NCI-H2107 treated with DMSO at 0.1 percent for 48 hours (cell line): ENCODE results near the gene TTLL11.
"Not testable (repeated sequence)": the region's sequence is repeated elsewhere in the genome, so short reads cannot be mapped to it uniquely, and the experiment has no call there.

Source experiments
- DNase-seq: peaks from one replicate; lab custom pipeline; 2025; ENCODE audit not compliant: unreplicated experiment; lab: John Stamatoyannopoulos, UW

The TTLL11 gene

DNA sequence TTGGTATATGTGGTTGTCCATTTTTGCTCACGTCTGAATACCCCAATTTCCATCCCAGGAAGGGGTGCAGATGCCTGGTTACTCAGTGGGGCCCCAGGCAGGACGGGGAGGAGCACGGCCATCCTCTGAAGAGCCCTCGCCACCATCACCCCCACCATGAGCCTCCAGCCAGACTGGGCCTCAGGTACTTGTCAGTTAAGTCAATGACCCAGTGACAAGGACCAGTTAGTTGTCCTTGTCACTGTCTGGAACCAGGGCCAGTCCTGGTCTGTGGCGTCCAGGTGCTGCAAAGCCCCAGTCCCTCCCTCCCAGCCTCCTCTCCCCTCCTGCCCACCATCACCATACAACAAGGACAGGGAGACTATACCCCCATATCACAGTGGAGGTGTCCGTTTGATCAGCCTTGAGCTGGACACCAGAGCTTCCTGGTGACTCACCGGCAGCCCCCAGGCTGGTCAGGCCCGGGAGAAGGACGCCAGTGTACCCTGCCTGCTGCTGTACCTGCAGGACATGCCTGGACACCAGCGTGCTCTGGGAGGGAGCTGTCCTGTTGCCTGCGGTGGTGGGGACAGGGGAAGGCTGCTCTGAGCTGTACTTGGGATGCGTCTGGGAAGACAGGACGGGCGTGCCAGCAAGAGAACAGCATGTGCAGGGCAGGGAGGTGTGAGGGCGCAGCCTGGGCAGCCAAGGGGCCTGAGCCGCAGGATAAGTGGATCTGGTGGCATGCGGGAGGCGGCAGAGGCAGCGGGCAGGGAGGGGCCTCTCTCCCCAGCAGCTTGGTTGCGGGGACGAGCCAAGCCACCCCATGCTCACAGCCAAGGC lies 32.6 kb upstream of the TTLL11 start:
- no peak for DNase-seq

DNA sequence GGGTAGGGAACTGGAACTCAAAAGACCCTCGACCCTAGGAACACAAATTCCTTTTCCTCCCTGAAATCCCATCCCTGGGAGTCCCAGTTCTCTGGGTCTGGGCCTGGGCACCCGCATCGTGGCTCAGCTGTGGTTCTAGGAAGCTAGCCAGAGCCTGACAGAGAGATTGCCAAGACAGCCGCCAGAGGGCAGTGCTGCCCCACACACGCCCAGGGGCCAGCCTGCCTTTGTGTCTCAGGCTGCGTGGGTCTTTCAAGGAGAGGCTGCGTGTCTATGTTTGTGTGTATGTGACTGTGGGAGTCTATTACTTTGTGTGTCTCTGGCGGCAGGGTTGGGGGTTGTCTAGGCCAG lies 32.0 kb upstream of the TTLL11 start:
- DNase-seq: peak; percentile 27

DNA sequence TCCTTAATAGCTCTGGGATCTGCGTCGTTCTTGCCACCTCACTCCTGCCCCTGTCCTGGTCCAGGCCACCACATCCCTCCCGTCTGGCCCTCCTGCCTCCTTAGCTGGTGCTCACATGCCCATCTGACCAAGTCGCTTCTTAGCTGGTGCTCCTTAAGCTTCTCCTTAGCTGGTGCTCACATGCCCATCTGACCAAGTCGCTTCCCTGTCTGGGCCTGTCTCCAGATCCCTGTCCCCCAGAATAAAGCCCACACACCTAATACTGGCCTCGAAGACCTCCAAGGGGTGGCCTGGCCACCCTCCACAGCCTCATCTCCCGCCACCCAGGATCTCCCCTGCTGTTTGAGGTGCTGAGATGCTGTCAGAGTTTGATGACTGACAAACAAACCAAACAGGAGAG lies 31.4 kb upstream of the TTLL11 start:
- no peak for DNase-seq

DNA sequence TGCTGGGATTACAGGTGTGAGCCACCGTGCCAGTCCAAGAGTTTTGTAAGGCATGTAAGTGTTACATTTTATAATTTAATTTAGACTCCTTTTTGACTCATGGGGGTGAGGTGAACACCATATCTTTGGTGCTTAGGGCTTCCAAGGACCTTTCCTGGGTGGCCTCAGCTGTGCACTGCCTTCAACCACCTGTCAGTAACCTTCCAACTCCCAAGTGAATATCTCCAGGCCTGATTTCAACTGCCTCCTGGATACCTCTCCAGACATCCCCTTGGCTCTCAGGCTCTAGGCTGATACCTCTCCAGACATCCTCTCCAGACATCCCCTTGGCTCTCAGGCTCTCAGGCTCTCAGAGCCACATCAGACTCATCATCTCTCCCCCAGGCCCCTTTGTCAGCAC lies 30.9 kb upstream of the TTLL11 start:
- DNase-seq: no peak

DNA sequence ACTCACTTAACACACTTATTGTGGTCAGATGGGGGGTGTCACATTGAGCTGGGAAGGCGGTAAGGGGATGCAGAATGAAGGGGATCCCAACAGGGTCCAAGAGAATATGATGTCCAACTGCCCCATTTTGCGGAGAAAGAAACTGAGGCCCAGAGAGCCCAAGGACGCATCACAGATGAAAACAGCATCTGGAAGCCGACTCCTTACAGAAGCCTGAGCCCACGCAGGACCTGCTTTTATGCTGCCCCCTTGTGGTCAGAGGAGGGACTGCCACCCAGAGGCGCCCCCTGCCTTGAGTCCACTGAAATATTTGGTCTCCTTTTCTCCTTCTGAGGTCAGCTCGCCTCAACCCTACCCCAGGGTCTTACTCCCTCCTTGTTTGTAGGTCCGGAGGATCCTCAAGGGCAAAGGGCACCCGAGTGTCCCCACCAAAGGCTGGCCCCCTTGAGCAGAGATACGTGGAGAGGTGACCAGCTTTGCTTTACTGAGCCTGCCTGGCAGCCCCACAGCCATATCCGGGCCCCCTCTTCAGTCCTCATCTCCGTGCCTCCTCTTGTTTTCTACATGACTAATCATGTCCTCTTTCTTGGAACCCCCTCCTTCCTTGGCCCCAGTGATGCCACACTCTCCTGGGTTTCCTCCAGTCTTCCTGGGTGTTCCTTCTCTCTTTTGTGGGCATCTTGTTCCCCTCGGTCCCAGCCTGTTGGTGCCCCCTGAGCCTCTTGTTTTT lies 30.0 kb upstream of the TTLL11 start:
- peak; percentile 12 for DNase-seq

DNA sequence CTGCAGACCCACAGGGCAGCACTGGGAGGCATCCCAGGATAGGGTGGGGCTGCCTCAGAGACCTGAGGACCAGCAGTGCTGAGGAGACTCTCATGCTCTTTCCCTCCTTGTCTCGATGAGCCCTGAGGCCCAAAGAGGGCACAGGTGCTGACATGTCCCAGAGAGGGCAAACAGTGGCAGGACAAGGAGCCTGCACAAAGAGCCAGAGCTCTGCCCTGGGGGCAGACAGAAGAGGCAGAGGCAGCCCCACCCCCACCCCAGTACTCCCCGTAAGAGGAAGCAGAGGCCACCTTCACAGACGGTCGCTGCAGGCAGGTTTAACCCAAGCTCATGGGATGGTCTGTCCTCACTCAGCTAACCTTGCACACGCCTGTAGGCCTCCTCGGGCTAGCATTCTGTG lies 29.4 kb upstream of the TTLL11 start:
- no peak for DNase-seq

DNA sequence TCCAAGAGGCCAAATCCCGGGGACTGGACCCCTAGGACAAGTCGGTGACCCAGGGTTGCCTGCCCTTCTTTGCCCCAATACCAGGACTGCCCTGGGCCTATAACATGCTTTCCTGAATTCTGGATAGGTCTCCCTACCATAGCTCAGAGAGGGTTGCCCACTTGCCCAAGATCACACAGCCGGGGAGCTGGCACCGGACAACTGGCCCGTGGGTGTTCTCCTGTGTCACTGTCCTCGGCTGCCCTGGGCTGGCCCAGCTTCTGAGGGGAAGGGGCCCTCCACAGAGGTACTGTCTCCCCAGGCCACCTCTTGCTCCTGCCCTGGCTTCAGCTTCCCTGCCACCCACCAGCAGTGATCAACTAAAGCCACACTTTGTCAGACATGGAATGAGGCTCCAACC lies 28.8 kb upstream of the TTLL11 start:
- DNase-seq: no peak

DNA sequence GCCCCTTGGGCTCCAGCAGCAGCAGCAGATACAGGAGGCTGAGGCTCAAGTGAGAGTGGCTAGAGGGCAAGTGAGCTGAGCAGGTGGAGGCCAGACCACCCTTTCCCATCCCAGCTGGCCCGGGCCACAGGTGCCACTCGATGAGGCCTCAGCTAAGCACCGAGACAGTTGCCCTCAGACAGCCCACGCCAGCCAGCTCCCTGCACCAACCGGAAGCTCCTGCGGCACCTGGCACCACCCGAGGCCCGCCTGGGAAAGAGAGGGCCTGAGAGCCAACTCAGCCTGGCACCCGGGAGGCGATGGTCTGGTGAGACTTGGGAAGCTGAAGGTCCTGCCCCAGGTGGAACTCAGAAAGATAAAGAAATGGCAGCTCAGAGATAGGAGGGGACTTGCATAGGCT lies 28.3 kb upstream of the TTLL11 start:
- no peak for DNase-seq

DNA sequence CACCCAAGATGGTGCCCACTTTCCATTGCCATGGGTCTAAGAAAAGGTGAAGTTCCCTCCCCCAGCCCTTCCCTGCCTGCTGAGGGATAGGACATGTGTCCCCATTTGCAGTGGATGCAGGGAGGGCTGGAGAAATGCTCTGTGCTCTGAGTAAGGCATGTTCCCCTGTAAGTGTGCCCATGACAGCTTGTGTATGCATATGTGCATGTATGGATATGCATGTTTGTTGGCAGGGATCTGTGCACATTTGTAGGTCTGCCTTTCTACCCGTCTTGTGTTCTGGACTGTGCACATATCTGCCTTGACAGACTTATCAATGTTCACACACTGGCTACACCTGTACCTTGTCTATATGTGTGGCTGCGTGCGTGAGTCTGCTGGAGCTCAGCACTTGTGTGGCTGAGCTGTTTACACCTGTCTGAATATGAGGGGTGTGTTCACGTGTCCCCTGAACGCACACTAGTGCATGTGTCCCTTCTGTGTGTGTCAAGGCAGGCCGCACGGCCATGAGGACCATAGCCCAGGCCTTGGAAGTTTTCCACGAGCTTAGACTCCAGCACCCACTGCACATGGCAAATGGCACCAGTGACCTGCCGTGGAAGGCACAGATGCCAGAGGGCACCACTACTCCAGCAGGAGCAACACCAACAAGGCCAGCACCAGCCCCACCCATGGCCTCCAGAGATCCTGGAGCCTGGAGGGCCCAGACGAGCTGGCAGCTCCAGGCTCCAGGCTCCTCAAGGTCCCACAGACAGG lies 27.4 kb upstream of the TTLL11 start:
- no peak for DNase-seq

DNA sequence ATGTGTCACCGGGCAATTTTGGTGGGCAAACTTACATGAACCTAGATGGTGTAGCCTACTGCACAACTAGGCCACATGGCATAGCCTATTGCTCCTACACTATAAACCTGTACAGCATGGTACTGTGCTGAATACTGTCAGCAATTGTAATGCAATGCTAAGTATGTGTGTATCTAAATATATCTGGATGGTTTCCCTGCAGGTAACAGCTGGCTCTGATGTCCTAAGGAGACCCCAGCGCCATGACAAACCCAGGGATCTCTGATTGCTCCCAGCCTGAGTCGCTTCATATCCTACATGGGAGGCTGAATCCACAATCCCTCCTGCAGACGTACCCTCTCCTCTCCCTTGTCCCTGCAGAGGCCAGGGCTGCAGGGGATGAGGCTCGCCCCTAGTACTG lies 26.6 kb upstream of the TTLL11 start:
- no peak for DNase-seq

DNA sequence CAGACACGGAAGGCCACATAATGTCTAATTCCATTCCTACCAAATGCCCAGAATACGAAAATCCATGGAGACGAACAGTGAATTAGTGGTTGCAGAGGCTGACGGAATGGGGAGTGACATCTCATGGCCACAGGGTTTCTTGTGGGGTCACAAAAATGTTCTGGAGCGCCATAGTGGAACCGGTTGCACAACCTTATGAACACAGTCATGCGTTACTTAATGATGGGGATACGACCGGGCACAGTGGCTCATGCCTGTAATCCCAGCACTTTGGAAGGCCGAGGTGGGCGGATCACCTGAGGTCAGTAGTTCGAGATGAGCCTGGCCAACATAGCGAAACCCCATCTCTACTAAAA lies 26.0 kb upstream of the TTLL11 start:
- DNase-seq: no peak

DNA sequence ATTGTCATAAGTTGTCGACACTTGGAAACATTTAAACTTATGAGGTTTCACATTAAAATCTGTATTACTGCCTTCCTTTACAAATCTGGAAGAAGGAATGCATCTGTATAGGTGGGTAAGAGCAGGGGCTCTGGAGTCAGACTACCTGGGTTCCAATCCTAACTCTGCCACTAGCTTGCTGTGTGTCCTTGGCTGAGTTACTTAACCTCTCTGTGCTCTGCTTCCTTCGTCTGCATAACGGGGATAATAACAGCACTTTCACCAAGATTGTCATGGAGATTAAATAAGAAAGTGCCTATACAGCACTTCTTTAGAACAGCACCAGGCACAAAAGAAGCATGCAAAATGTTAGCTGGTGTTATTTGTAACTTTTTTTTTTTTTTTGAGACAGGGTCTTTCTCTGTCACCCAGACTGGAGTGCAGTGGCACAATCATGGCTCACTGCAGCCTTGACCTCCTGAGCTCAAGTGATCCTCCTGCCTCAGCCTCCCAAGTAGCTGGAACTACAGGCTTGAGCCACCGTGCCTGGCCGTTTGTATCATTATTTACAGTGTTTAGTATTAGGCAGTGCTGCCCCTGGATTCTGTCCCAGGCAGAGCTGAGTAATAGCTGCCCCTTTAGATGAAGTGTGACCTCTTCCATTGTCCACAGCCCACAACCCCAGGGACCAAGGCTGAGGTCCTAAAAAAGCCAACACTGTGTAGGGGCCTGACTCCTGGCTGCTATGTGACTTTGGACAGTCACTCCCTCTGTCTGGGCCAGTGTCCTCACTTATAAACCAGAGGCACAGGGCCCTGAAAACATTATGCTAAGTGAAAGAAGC lies 25.4 kb upstream of the TTLL11 start:
- DNase-seq: no peak

DNA sequence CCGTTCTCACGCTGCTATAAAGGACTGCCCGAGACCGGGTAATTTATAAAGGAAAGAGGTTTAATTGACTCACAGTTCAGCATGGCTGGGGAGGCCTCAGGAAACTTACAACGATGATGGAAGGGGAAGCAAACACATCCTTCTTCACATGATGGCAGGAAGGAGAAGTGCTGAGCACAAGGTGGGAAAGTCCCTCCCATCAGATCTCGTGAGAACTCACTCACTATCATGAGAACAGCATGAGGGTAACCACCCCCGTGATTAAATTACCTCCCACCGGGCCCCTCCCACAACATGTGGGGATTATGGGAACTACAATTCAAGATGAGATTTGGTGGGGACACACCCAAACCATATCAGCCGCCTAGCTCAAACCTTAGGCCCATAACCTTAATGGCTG lies 24.1 kb upstream of the TTLL11 start:
- not testable (repeated sequence) for DNase-seq

DNA sequence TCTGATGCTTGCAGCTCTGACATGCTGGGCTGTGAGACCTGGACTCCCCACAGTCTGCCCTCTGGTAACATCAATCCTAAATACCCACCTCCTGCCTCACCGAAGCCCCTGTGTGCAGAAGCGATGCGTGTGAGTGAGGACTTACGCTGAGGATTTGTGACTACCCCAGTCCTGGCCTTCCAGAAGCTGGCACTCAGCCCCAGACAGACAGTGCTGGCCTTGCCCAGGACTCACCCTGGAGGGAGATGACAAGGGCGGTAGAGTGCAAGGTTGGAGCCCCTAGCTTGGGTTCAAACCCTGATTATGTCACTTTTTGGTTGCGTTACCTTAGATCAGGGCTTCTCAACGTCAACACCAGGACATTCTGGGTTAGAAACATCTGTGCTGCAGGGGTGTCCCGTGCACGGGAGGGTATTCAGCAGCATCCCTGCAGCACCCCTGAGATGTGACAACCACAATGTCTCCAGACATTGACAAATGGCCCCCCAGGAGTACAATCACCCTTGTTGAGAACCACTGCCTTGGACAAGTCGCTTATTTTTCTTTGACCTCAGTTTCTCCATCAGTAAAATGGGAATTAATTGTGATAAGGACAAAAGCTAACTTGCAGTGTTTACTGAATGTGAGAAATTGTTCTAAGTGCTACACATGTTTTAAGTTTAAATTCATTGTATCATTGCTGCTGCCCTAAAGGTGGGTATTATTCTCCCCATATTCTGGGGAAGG lies 23.5 kb upstream of the TTLL11 start:
- DNase-seq: no peak

DNA sequence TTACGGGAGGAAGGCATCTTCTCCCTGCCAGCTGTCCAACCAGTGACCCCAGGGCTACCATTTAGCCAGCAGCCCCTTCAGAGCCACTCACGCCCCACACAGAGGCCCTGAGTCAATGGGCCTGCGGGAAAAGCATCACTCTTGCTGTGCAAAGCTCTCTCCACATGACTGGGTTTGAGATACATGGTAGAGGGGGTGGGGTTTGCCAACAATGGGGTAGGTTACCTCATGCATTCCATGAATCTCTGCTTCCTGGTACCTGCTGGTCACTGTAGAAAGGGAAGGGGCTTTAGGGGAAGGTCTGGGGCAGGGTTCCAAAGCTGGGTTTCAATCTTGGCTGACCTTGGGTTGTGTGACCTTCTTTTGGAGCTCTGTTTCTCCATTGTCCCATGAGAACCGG lies 22.9 kb upstream of the TTLL11 start:
- DNase-seq: no peak

DNA sequence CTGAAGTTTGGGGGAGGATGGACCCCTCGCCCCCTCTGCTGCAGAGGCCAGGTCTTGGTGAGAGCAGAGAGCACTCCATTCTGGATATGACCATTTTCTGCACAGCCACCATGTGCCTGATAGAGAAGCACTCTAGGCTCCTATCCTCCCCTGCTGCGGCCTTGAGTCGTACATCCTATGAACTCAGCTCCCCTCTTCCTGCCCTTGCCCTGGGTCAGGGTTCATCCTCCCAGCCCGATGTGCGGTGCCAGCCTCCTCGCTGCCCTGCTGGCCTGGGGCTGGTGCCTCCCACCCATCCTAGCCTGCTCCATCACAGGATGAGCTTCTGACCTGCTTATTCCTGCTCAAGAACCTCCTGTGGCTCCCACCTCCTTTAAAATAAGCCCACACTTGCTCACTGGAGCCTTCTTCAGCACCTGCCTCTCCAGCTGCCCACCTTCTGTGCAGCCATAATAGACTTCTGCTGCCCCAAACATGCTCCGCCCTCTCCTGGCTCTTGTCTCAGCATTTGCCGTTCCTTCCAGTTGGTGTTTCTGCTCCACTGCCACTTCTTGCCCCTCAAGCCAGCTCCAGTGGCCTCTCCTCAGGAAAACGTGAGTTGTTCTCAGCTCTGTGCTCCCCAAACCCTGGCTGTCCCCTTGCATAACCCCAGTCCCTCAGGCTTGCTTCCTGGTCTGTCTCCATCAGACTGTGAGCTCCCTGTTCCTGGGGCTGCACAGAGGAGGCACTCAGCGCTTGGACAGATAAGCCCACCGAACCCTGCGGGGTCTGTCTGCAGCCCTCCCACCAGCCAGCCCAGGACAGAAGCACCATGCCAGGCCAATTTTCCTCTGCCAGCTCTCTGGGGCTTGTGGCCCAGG lies 22.3 kb upstream of the TTLL11 start:
- DNase-seq: no peak

DNA sequence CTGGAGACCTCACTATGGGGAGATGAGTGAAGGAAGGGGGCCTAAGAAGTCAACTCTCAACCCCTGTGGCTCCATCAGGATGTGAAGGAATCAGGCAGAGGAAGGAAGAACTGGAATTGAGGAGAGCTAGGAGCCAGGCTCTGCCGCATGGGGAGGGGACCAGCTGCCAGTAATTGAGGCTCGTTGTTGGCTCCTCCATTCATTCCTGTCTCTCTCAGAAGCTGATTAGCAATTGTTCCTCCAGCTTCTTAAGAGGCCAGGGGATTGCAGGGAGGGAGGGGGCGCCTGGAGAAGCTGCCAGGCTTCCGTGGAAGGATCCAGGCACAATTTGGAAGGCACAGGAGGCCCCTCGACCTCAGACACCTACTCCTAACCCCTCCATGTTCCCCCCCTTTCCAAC lies 20.5 kb upstream of the TTLL11 start:
- no peak for DNase-seq

DNA sequence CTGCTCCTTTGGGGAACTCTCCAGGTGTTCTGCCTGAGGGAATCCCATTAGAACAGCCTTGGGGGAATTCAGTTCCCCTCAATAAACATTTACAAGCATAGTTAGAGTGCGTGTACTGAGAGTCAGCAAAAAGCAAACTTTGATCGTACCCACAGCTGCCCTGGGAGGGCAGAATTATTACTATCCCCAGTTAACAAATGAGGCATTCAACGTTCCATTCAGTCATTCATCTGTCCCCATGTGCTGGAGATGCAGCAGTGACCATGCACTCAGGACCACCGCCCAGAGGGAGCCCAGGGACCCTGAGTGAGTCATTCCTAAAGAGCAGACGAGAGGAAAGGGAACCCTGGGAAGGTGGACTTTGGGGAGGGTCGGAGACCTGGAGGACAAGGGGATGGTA lies 19.1 kb upstream of the TTLL11 start:
- DNase-seq: no peak

DNA sequence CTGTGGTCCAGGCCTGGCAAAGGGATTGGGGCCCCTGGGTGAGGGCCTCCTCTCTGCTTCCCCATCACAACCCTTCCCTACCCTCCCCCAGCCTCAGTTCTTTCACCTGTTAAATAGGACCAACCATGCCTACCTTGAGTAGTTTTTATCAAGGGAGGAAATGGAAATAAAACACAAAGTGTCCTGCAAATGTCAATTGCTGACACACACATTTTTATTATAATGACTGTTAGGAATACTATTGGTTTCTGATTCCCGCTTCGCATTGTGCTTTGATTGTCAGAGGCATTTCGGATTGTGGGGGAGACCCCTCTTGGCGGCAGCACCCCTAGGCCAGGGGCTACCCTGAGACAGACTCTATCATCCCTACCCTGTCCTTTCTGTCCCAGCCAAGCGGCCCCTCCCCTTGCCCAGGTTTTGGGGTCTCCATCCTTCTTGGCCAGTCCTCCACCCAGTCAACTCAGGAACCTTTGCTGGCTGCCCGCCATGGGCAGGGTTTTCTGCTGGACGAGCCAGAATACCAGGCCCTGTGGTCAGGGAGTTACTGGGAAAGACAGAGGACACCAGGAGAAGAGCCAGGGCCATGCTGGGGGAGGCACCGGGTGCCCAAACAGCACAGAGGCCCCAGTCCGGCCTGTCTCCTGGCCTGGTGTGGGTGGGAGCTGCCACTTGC lies 18.4 kb upstream of the TTLL11 start:
- no peak for DNase-seq
